ENCODE measurements around the gene LYZL6. TPM values are rescaled to one million over a fixed set of nuclear protein-coding genes. Genes with fewer than 3 reads are reported as not detected.

Gene LYZL6
- total RNA-seq, 1 donor from 2014 or later, result not detected

DNA sequence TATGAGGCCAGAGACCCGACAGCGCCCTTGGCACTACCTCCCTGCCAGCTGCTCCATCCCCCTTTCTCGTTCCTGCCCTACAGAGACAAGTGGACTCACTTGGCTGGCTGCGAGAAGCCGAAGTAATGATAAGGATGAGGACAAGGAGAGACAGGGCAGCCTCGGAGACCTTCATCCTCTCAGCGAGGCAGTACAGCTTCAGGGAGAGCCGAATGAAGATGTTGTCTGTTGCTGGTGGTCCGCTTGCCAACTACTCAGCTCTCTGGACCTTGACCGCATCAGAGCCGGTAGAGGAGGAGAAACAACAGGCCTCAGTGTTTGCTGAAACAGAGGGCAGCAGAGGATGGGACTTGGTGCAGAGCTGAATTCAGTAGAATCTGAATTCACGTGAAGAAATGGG, 37.7 kb upstream of the LYZL6 start, which contains the start of gene CCL16:
TSS of gene CCL16 (minus strand) at position 252 of the 400 bp plus-strand sequence. CDS start at position 175, 77 bp downstream.
- no peak for TF ChIP-seq CTCF (conservative IDR thresholded peaks at IDR 0.05; ENCODE audit: low read depth, low read length)
- DNase-seq (ENCODE audit: low read depth), result no peak
- H3K4me3 ChIP-seq (ENCODE audit: low read depth, low read length), result no peak within 1 kb of the TSS

GRCh38 chr17:35978346-35978745, 34.8 kb upstream of the LYZL6 start:
- no peak for TF ChIP-seq CTCF (conservative IDR thresholded peaks at IDR 0.05; ENCODE audit: low read depth, low read length)
- no peak overlapping the region for H3K4me3 ChIP-seq (ENCODE audit: low read depth, low read length)
- no peak for DNase-seq (ENCODE audit: low read depth)

- no peak for TF ChIP-seq CTCF (conservative IDR thresholded peaks at IDR 0.05; ENCODE audit: low read depth, low read length)
- H3K4me3 ChIP-seq (ENCODE audit: low read depth, low read length), result no peak overlapping the region
- no peak for DNase-seq (ENCODE audit: low read depth)
Observed at GRCh38 chr17:35977509-35977908, 34.0 kb upstream of the LYZL6 start.

DNA sequence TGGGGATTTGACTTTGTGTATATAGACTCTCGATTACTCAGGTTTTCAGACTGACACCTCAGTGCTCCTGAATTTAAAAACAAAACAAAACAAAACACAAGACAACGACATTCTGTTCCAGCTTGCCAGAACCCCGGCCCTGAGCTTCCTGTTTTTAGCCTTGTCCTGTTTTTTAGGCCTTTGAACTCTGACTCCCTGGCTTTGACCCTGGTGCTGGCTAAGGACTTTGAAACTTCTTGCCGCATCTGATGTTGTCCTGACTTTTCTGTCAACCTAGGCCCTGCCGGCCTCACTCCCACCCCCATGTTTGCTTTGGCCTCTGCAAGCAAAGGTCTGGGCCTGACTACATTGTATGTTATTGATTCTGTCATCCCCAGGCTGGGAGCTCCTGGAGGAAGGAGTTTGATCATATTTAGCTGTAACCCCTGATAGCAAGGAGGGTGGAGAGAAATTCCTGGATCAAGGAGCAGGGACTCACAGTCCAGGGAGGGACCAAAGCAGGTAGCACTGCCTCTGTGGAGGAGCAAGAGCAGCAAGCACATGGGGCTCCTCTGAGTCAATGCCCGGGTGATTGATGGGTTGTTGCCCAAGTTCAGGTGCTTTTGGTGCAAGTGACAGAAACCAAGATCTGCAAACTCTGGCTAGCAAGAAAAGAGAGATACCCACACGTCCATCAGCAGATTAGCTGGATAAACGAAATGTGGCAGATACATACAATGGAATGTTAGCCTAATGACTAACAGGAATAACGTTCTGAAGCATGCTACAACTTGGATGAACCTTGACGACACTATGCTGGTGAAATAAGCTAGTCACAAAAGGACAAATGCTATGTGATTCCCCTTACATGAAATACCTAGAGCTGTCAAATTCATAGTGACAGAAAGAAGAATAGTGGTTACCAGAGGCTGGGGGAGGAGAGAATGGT, 30.1 kb upstream of the LYZL6 start:
- H3K4me3 ChIP-seq (ENCODE audit: low read depth, low read length), result no peak overlapping the region
- TF ChIP-seq CTCF (conservative IDR thresholded peaks at IDR 0.05; ENCODE audit: low read depth, low read length), result no peak
- DNase-seq (ENCODE audit: low read depth), result no peak

DNA sequence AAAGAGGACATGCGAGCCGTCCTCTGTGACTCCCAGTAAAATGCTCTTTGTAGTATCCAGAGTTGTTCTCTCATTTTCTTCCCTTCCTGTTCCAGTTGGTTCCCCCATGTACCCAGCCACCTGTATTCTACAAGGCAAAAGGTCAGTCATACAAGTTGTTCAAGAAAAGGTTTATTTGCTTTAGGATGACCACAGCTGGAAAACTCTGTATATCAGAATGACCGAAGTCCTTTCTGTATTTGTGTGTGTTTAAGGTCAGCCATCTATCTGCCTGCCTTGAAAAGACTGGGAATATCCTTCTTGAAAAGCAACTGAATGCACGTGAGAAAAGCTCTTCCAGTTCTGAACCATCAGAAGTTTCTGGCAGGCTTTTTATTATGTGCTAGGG, 29.4 kb upstream of the LYZL6 start:
- DNase-seq (ENCODE audit: low read depth), result no peak
- H3K4me3 ChIP-seq (ENCODE audit: low read depth, low read length), result no peak overlapping the region
- TF ChIP-seq CTCF (conservative IDR thresholded peaks at IDR 0.05; ENCODE audit: low read depth, low read length), result no peak

- no peak for DNase-seq (ENCODE audit: low read depth)
- H3K4me3 ChIP-seq (ENCODE audit: low read depth, low read length), result no peak overlapping the region
- TF ChIP-seq CTCF (conservative IDR thresholded peaks at IDR 0.05; ENCODE audit: low read depth, low read length), result no peak
Observed at GRCh38 chr17:35972535-35972934, 29.0 kb upstream of the LYZL6 start.

DNA sequence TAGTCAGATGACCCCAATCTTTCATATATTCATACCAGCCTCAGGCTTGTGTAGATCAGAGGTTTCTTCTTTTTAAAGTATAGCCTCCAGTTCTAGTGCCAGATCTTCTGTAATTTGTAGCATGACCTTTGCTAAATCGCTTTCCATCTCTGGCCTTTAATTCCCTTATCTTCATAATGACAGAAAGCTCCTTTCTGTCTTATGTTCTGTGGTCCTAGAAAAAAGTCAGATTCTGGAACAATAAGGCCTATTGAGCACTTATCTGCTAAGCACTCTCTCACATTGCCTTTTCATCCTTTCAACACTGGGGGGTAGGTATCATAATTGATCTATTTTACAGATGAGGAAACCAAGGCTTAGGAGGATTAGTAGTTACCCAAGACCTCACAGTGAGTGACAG, 28.6 kb upstream of the LYZL6 start:
- TF ChIP-seq CTCF (conservative IDR thresholded peaks at IDR 0.05; ENCODE audit: low read depth, low read length), result no peak
- H3K4me3 ChIP-seq (ENCODE audit: low read depth, low read length), result no peak overlapping the region
- DNase-seq (ENCODE audit: low read depth), result no peak

Data from epithelial cell of proximal tubule (primary cell).